ENCODE measurements around the gene PTPRO.

The PTPRO gene

DNA sequence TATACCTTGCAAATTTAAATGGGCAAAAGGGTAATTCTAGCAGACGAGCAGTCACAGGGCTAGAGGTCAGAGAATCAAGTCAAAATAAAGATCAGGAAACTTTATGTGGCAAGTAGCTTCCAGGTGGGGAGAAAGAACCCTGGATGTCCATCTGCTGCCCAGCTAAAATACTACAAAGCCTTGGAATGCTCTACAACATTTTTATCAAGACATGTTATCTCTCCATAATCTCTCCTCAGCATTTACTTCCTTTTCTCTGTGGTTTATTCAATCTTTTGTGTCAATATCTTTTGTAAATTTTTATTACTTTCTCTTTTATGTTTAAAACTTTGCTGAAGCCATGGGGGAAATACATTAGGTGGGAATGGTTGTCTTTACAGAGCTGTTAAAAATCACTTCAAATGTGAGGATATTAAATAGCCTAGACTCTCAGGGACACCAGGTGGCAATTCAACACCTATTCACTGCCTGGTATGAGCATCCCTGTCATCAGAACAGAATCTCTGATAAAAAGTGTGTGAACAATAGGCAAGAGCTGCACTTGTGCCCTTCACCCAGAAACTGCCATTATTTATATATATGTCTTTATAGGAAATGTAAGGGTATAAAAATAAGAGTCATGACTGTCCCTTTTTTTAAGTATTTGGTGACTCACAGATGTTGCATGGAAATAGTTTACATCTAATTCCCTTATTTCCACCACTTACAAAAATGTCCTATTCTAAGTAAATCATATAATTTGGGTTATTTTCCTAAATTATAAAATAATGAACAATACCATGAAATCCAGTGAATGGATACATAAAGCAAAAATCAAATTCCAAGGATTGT, 314.0 kb downstream of the PTPRO start:
- DNase-seq (ENCODE audit: low read depth in 2 of 2, low spot score in 1 of 2), result no peak

DNA sequence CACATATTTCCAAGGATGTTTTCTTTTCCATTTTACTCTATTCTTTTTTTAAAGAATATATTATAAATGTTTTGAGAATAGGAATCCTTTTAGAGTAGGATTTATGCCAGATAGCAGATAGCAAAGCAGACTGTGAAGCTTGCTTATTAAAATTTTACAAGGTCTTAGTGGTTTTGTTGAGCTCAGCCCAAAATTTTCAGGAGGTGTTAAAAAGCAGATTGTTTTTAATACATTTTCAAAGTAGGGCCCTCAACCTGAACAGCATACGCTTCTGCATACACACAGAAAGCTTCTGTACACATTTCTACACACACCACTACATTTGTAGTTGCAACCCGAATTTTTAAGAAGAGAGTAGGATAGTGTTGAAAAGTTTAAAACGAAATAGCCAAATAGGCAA, 315.9 kb downstream of the PTPRO start:
- no peak for DNase-seq (ENCODE audit: low read depth in 2 of 2, low spot score in 1 of 2)

DNA sequence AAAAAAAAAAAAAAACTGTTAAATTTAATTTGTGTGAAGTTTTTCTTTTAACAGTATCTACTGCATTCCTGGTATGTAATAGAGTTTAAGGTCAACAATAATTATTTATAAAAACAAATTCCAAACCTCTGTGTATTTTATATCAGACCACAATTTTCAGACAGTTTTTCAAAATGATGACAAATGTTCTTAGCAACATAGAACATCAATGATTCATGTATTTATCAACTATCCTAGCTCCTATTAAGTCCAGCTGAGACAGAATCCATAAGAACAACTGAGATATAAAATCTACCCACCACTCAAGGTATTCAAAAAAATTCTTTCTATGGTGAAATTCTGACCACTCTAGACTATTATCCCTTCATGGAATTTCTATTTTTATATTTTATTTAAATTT, 322.4 kb downstream of the PTPRO start:
- no peak for DNase-seq (ENCODE audit: low read depth in 2 of 2, low spot score in 1 of 2)

DNA sequence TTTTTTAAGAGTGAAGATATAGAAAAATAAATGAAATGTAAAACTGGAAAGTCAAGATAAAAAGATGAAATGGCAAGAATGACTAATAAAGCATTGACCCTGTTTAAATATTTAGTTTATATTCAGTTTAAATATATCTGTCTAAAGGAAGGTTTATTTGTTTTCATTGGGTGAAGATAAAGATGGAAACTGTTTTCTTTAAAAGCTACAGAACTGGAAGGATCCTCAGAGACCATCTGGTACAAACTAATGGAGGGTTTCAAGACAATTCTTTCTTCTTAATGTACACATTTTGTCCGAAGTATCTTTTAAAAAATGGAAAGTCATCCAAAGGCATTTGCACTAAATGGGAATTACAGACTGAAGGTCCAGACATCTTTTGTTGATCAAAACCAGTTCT, 324.3 kb downstream of the PTPRO start:
- no peak for DNase-seq (ENCODE audit: low read depth in 2 of 2, low spot score in 1 of 2)
